GM12875 (cell line): ENCODE data around the gene EPHA4.

Experiments used
- H3K4me3 ChIP-seq: one replicate; pipeline ENCODE4 v1.5.1; 2011; ENCODE audit warnings: low read depth, low read length, control low read depth
- CTCF ChIP-seq: IDR thresholded peaks from 2 replicates; pipeline ENCODE4 v1.5.1; 2011; ENCODE audit warnings: low read depth, mild to moderate bottlenecking, control low read depth, inconsistent platforms, low read length, moderate library complexity, borderline replicate concordance; ENCODE audit not compliant: insufficient read depth

Gene EPHA4

GRCh38 chr2:221439761-221440479 is 132.2 kb downstream of the EPHA4 start:
- no peak overlapping the region for H3K4me3 ChIP-seq
- TF ChIP-seq CTCF: no peak

GRCh38 chr2:221437056-221437455 is 135.0 kb downstream of the EPHA4 start:
- TF ChIP-seq CTCF: no peak
- no peak overlapping the region for H3K4me3 ChIP-seq

- no peak for TF ChIP-seq CTCF
- no peak overlapping the region for H3K4me3 ChIP-seq
These were observed 136.9 kb downstream of the EPHA4 start for GRCh38 chr2:221435171-221435570.

GRCh38 chr2:221434142-221434541 is 138.0 kb downstream of the EPHA4 start:
- no peak overlapping the region for H3K4me3 ChIP-seq
- TF ChIP-seq CTCF: no peak

GRCh38 chr2:221431477-221431876 is 140.6 kb downstream of the EPHA4 start:
- no peak overlapping the region for H3K4me3 ChIP-seq
- no peak for TF ChIP-seq CTCF

- no peak for TF ChIP-seq CTCF
- H3K4me3 ChIP-seq: no peak overlapping the region
These were observed 142.2 kb downstream of the EPHA4 start for GRCh38 chr2:221429741-221430491.

GRCh38 chr2:221428896-221429295 is 143.2 kb downstream of the EPHA4 start:
- no peak for TF ChIP-seq CTCF
- no peak overlapping the region for H3K4me3 ChIP-seq
